ENCODE measurements around the gene GNAO1.

Gene GNAO1

DNA sequence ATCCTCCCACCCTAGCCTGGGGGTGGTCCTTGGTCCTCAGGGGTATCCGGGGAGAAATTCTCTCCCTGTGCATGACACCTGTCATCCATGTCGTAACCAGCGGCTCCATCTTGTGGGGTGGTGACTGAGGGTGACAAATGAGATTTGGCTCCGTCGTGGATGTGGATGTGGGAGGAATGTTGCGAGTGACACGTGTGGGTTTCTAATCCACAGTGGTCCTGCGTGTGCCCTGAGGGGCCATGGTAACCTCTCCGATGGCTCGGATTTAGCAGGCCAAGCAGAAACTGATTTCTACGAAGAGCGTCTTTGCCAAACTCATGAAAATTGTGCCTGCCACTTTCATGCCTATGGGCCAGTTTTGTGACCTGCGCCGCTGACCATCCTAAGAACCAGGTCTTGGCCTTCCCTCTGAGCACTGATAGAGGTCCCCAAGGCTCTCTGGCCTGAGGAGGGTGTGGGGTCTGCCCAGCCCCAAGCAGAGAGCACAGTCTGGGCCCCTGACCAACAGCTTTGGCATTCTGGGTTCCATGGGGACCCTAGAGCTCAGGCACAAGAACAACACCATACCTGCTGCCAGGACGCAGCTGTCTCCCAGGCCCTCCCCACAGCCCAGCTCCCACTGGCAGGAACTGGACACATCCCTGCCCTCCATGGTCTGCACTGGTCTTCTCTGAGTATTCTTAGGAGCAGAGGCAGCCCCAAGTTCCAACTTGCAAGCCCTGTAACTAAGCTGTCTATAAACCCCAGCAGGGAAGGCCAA, 155.0 kb downstream of the GNAO1 start:
- TF ChIP-seq, protein P1, sequence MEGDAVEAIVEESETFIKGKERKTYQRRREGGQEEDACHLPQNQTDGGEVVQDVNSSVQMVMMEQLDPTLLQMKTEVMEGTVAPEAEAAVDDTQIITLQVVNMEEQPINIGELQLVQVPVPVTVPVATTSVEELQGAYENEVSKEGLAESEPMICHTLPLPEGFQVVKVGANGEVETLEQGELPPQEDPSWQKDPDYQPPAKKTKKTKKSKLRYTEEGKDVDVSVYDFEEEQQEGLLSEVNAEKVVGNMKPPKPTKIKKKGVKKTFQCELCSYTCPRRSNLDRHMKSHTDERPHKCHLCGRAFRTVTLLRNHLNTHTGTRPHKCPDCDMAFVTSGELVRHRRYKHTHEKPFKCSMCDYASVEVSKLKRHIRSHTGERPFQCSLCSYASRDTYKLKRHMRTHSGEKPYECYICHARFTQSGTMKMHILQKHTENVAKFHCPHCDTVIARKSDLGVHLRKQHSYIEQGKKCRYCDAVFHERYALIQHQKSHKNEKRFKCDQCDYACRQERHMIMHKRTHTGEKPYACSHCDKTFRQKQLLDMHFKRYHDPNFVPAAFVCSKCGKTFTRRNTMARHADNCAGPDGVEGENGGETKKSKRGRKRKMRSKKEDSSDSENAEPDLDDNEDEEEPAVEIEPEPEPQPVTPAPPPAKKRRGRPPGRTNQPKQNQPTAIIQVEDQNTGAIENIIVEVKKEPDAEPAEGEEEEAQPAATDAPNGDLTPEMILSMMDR (conservative IDR thresholded peaks at IDR 0.05; ENCODE audit: low read depth) = no peak
- CTCF ChIA-PET = interaction anchor here (0.8 kb wide), 1 partner anchor 10 kb away, joined by 5 read pairs; no protein-coding TSS in a partner anchor
- no peak overlapping the region for H3K27ac ChIP-seq
- no peak for DNase-seq (ENCODE audit: low spot score)
- POLR2A ChIA-PET (ENCODE audit: low non-redundant PET) = no interaction called here

DNA sequence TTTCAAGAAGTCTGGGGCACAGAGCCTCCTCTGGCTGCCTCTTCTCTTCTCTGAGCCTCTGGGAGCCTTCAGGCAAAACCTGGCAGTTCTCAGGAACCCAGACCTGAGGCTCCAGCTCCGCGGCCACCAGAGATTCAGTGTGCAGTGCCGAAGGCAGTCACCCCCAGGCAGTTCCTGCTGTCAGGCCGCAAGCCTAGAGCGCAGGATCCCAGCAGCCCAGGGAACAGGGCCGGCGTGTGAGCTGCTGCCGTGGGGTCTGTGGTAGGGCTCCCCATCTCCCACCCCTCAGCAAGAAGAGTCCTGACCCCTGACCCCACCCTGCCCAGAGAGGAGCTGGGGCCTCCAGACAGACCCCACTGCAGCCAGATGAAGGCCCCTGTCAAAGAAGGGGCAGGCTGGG, 155.9 kb downstream of the GNAO1 start:
- H3K27ac ChIP-seq = no peak overlapping the region
- TF ChIP-seq, protein P1 (conservative IDR thresholded peaks at IDR 0.05; ENCODE audit: low read depth) = no peak
- CTCF ChIA-PET = interaction anchor here (1.1 kb wide), 1 partner anchor 15 kb away, joined by 3 read pairs; no protein-coding TSS in a partner anchor
- no peak for DNase-seq (ENCODE audit: low spot score)
- POLR2A ChIA-PET (ENCODE audit: low non-redundant PET) = no interaction called here

DNA sequence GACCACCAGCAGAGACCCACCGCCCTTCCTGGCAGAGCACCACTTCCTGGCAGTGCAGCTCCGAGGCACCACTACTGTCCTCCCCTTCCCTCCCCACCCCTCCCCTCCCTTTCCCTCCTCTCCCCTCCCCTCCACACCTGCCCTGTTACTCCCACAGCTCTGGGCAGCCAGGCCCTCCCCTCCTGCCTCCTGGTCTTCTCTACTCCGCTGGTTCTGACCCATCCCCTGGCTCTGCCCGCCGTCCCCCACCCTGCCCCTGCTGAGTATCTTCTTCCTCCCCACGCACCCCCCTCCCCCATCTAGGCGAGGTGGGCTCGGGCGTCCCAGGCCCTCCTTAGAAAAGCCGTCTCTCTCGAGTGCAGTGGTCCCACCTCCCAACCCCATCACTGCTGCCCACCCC, 156.4 kb downstream of the GNAO1 start:
- ChIA-PET CTCF (interaction anchor here (0.7 to 1.1 kb wide), 2 partner anchors 9 to 15 kb away, joined by 3 read pairs; no protein-coding TSS in a partner anchor), POLR2A (ENCODE audit: low non-redundant PET) (no interaction called here)
- TF ChIP-seq, protein P1 (conservative IDR thresholded peaks at IDR 0.05; ENCODE audit: low read depth) = no peak
- DNase-seq (ENCODE audit: low spot score) = no peak
- no peak overlapping the region for H3K27ac ChIP-seq

DNA sequence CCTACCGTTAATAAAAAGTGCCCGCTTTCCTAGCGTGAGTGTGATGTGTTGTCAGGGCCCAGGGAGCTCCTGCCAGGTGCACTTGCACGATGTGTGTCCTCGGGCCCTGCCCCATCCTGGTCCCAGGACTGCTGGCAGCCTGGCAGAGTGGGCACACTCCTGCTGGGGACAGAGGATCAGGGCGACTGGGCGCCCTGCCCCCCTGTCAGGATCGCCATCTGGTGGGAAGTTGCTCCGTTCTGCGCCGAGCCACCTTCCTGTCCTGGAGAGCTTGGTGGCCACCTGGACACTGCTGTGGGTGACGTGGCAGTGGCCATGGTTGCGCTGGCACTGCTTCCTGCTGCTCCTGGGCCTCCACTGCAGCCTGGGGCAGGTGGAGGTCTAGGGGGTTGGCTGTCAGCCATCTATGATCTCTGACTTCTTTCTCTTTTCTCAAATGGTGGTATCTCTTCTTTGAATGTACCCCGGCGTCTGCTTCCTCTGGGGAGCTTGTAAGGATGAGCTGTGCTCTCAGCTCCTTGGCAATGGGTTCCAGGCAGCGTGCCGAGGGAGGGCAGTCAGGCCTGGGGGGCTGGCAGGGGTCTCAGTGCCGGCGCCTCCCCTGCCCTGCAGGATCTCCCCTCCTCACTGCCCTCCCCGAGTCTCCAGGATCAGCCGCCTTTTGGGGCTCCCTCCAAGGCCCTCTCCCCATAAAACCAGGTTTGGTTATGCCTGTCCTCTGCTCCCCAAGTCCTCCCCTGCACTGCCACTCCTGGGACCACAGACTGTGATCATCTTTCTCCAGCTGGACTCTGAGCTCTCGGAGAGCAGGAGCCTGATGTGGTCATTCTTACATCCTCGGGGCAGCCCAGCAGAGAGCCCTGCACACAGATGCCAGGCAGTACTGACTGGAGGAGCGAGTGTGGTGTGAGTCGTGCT, 157.1 kb downstream of the GNAO1 start:
- TF ChIP-seq, protein P1 (conservative IDR thresholded peaks at IDR 0.05; ENCODE audit: low read depth) = no peak
- no peak for DNase-seq (ENCODE audit: low spot score)
- H3K27ac ChIP-seq = no peak overlapping the region
- ChIA-PET POLR2A (ENCODE audit: low non-redundant PET) (no interaction called here), CTCF (interaction anchor here (0.7 to 1.4 kb wide), 5 partner anchors 8 to 177 kb away, joined by 3 to 4 read pairs (median 3); no protein-coding TSS in a partner anchor)

DNA sequence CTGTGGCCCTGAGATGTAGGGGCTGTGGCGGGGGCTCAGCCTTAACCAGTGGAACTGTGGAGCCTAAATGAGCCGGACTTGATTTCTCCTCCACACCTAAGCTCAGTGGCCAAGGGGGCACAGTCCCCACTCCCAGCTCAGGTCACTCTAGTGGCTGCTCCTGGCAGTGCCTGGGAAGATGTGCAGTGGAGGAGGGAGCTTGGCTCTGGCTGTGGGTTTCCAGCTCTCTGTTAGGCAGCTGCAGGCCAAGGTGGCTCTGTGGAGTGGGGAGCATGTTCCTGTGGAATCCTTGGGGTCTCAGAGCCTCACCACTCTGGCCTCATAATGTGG, 157.8 kb downstream of the GNAO1 start:
- ChIA-PET CTCF (interaction anchor here (0.6 to 1.4 kb wide), 3 partner anchors 11 to 27 kb away, joined by 4 read pairs; no protein-coding TSS in a partner anchor), POLR2A (ENCODE audit: low non-redundant PET) (no interaction called here)
- TF ChIP-seq, protein P1 (conservative IDR thresholded peaks at IDR 0.05; ENCODE audit: low read depth) = no peak
- H3K27ac ChIP-seq = no peak overlapping the region
- DNase-seq (ENCODE audit: low spot score) = no peak

DNA sequence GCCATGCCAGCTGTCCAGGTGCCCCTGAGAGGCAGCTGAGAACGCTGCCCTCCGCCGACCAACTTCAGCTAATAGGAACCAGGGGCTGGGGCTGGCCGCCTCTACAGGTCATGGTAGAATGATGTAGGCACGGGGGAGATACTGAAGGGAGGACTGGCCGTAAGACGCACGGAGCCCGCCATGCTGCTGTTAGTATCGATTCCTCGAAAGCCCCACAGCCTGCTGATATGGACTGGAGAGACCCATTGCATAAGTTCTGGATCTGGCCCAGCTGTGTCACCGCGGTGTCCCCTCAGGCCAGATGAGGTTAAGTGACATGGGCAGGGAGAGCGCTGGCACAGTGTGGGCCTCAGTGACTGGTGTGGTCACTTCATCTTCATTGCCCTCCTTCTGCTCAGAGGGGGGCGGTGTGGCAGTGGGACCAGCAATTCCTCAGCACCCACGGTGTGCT, 158.4 kb downstream of the GNAO1 start:
- DNase-seq (ENCODE audit: low spot score) = no peak
- no peak overlapping the region for H3K27ac ChIP-seq
- TF ChIP-seq, protein P1 (conservative IDR thresholded peaks at IDR 0.05; ENCODE audit: low read depth) = no peak
- ChIA-PET CTCF (interaction anchor here (0.6 to 1.4 kb wide), 2 partner anchors 11 to 28 kb away, joined by 4 read pairs; no protein-coding TSS in a partner anchor), POLR2A (ENCODE audit: low non-redundant PET) (no interaction called here)

Data from RWPE1 (cell line).